GM21825 (cell line): ENCODE measurements around the gene TFDP2.
"Not testable (repeated sequence)": the region's sequence is repeated elsewhere in the genome, so short reads cannot be mapped to it uniquely, and the experiment has no call there.

Source experiments
- ATAC-seq: cut with Tn5 transposase; IDR thresholded peaks from one replicate; pipeline ENCODE4 v1.9.1; 2021; ENCODE audit warnings: mild to moderate bottlenecking, moderate library complexity; ENCODE audit not compliant: unreplicated experiment

The TFDP2 gene

GRCh38 chr3:142127941-142128658, 21.2 kb downstream of the TFDP2 start:
- ATAC-seq: no peak

GRCh38 chr3:142124243-142124642, 25.1 kb downstream of the TFDP2 start:
- ATAC-seq: no peak

GRCh38 chr3:142120707-142121106, 28.6 kb downstream of the TFDP2 start:
- ATAC-seq: no peak

GRCh38 chr3:142118911-142119310, 30.4 kb downstream of the TFDP2 start:
- no peak for ATAC-seq

GRCh38 chr3:142117056-142117851, 32.1 kb downstream of the TFDP2 start:
- no peak for ATAC-seq

- ATAC-seq: no peak
Measured at GRCh38 chr3:142115867-142116668, 33.3 kb downstream of the TFDP2 start.

GRCh38 chr3:142112601-142113000, 36.7 kb downstream of the TFDP2 start:
- no peak for ATAC-seq

- no peak for ATAC-seq
Measured at GRCh38 chr3:142106548-142106947, 42.8 kb downstream of the TFDP2 start.

GRCh38 chr3:142105991-142106390, 43.4 kb downstream of the TFDP2 start:
- no peak for ATAC-seq

GRCh38 chr3:142104763-142105162, 44.6 kb downstream of the TFDP2 start:
- ATAC-seq: no peak

GRCh38 chr3:142098964-142099363, 50.4 kb downstream of the TFDP2 start:
- no peak for ATAC-seq

GRCh38 chr3:142097099-142097843, 52.1 kb downstream of the TFDP2 start:
- ATAC-seq: no peak

GRCh38 chr3:142095841-142096240, 53.5 kb downstream of the TFDP2 start:
- ATAC-seq: no peak

- ATAC-seq: not testable (repeated sequence)
Measured at GRCh38 chr3:142088925-142089324, 60.4 kb downstream of the TFDP2 start.

- no peak for ATAC-seq
Measured at GRCh38 chr3:142088522-142088921, 60.8 kb downstream of the TFDP2 start.

- ATAC-seq: no peak
Measured at GRCh38 chr3:142087676-142088075, 61.7 kb downstream of the TFDP2 start.

GRCh38 chr3:142086581-142087090, 62.7 kb downstream of the TFDP2 start:
- ATAC-seq: no peak

GRCh38 chr3:142081178-142081577, 68.2 kb downstream of the TFDP2 start:
- no peak for ATAC-seq

- no peak for ATAC-seq
Measured at GRCh38 chr3:142077859-142078500, 71.4 kb downstream of the TFDP2 start.
